ENCODE results near the gene GALK2.

- TF ChIP-seq CTCF (conservative IDR thresholded peaks at IDR 0.05; ENCODE audit: low read length) (no peak), EZH2phosphoT487 (IDR thresholded peaks at IDR 0.05; ENCODE audit: borderline replicate concordance, low read depth, low read length) (no peak)
Observed at GRCh38 chr15:49296258-49296657, 126.2 kb downstream of the GALK2 start.

Data from OCI-LY7 (cell line).